GM21515 (cell line): ENCODE results near the gene PINK1.
"Not testable (repeated sequence)": the region's sequence is repeated elsewhere in the genome, so short reads cannot be mapped to it uniquely, and the experiment has no call there.

ENCODE experiments used
- ATAC-seq: cut with Tn5 transposase; IDR thresholded peaks from one replicate; pipeline ENCODE4 v1.9.1; 2021; ENCODE audit not compliant: unreplicated experiment

PINK1 gene

DNA sequence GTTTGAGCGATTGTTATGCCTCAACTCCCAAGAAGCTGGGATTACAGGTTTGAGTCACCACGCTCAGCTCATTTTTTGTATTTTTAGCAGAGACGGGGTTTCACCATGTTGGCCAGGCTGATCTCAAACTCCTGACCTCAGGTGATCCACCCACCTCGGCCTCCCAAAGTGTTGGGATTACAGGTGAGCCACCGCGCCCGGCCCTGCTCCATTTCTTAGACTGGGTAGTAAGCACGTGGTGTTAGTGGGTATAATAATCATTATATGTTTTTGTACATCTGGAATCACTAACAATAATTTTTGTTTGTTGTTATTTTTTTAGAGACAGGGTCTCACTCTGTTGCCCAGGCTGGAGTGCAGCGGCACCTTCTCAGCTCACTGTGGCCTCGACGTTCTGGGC lies 40.4 kb downstream of the PINK1 start:
- not testable (repeated sequence) for ATAC-seq

DNA sequence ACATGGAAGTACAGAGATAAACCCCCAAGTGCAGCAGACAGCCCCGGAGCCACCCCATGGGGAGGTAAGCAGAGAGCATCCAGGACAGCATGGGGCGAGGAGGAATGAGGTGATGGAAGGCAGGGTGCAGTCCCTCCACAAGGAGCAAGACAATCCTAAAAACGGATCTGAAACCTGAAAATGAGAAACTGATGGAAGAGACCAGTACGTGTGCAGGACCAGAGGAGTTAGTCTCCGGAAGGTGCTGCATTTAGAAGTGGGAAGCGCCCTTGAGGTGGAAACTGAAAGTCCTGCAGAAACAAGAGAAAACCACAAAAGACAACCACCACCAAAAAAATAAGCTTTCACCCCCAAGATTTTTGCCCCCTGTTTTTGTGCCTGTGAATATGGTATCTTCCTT lies 45.3 kb downstream of the PINK1 start:
- ATAC-seq: peak; percentile 64

DNA sequence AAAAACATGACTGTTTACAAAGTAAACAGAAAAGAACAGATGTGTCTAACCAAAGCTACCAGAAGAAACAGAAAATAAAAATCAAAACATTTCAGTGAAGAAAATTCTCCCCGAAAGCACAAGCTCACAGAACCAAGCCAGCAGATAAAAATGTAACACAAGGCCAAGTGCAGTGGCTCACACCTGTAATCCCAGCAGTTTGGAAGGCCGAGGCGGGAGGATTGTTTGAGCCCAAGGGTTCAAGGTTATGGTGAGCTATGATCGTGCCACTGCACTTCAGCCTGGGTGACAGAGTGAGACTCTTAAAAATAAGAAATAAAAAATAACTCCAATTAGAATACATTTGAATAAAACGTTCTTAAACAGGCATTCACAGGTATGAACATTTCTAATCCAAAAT lies 47.0 kb downstream of the PINK1 start:
- no peak for ATAC-seq

DNA sequence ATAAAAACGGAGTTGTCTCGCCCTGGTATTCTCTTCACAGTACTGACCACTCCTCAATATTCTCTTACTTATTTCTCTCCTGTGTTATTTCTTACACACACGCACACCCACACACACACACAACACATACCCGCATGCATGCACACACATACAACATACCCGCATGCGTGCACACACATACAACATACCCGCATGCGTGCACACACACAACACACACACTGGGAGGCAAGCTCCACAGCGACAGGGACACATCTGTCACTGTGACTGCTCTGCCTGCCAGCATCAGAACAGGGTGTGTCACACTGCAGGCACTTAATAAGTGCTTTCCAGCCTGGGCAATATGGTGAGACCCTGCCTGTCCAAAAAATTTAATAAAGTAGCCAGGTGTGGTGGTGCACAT lies 48.7 kb downstream of the PINK1 start:
- no peak for ATAC-seq

DNA sequence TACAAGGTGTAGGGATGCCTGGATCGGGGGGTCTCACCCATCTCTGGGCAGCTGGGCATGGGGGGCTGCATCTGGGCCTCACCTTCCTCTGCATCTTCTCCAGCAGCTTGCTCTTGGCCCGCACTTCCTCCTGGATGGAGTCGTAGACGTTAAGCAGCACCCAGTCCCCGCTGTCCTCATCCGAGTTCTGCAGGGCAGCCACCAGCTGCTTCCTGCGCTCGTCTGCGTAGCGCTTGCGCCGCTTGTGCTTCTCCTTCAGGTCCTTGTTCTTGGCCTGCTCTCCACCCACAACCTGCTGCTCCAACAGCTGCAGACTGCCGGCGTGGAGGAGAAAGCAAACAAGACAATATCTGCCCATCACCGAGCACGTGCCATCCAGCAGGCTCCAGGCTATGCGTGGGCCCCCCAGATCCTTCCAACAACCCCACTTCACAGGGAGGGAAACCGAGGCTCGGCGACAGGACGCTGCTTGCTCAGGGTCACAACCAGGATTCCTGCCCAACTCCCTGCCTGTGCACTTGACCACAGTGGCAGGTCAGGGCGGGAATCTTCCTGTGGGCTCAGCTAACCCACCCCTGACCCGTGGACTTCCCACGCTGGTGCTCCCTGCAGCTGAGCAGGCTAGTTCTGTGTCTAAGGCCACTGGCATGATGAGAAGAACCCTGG lies 49.4 kb downstream of the PINK1 start:
- ATAC-seq: no peak

DNA sequence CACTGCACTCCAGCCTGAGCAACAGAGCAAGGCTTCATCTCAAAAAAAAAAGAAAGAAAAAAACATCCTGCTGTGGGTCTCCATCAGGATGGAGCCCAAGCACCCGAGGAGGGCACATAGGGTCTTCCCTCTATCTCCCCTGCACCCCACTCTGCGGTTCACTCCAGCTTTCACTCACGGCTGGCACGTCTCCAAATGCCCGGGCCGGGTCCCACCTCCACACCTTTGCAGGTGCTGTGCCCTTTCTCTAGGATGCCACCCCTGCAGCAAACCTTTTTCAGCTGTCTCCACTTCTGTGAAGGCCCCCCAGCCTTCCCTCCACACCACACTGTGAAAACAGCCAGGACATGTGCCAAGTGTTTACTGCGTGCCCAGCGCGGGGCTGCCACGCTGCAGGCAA lies 50.4 kb downstream of the PINK1 start:
- no peak for ATAC-seq

DNA sequence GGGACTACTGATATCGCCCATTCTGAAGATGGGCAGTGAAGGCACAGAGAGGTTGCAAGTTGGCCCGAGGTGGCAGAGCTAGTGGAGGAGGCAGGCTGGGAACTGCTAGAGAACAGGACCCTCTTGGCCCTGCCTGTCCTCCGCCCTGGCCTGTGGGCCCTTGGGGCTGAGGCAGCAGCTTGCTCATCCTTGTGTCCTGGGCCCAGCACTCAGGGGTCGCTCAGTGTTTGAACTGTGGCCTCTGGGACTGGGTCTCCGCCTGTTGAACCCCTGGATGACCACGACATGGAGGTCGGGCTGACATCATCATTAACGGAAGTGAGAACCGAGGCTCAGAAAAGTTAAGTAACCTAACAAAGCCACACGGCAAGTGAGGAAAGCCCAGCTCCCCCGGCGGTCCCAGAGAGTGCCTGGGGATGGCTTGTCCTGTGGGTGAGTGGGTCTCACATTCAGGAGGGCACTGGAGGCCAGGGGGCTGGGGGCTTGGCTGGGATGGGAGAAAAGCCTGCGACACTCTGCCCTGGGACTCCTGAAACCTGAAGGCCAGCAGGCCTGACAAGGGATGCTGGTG lies 50.9 kb downstream of the PINK1 start:
- ATAC-seq: no peak

DNA sequence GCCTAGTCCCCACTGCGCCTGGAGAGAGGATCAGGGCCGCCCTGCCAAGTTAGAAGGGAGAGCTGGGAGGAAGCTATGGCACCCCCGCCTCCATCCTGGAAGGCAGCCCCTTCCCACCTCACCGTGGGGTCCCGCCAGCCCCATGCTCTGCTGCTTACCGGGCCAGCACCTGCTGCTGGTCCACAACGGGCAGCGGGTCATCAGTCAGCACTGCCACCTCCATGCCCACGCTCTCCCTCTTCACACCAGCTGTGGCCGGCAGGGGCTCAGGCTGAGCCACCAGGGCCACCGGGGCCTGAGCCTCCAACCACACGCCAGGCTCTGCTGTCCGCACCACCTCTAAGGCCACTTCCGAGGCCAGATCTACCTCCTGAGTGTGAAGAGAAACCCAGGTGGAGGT lies 51.4 kb downstream of the PINK1 start:
- ATAC-seq: no peak

DNA sequence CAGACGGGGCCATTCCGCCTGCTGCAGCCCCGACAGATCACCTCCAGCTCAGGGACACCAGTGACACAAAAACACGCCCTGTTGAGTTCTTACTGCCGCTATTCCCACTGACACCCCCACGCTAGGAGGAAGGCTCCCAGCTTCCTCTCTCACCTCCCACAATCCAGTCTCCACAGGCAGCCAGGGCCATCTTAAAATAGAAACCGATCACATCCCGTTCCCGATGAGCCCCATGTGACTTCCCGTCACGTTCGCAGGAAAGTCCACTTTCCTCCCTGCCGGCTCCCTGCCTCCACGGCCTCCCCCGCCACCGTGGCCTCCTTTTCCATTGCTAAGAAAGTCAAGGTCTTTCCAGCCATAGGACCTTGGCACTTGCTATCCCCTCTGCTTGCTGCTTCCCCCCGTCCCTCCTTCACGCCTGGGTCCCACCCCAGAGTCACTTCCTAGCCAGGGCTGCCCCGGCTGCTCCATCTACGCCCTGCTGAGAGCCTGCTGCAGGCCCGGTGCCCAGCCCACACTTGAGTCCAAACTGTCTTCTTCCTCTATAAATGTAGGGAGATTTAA lies 51.9 kb downstream of the PINK1 start:
- ATAC-seq: no peak

DNA sequence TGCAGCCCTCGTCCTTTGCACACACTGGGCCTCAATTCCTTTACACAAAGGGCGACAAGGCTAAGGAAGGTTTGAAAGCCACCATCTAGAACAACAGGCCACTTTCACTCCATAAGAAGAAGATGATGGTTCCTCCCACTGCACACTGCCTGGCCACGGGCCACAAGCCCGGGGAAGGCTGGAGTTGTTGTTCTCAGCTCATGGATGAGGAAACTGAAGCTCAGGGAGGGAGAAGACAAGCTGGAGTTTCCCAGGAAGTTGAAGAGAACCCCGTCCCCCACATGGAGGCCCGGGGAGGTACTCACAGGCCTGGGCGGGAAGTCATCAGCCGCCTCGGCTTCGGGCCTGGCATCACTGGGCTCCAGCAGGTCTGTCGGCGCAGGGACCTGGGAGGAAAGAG lies 52.5 kb downstream of the PINK1 start:
- ATAC-seq: no peak

DNA sequence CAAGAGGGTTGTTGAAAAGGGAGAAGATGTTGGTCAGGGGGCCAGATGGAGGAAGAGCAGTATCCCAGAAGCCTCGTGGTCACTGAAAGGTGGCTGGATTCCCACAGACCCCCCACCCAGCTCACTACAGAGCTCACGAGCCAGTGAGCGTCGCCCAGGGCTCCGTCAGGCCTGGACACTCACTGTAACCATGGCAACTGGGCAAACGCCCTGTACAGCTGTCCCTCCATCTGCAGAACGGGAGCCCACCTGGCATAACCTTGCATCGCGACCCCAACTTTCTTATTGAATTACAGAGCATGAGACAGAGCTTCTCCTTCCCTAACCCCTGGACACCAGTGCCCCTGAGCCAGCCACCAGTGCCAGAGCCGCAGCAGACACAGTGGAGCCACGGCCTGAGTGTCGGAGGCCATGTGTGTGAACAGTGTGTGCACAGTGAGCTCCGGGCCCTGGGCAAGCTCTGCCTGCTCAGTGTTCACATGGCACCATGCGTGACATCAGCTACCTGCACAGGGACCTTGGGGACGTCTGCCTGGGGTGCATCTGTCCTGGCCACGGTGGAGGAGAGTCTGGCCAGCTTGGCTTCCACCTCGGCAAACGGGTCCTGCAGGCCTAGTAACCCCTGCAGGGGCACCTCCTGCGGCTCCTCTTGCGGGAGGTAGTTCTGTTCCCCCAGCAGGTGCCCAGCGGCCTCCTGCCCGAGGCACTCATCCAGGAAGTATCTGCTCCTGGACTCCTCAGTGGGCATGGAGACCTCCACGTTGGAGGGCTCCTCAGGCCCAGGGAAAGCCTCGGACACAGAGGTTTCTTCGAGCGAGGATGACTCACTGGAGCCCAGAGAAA lies 53.8 kb downstream of the PINK1 start:
- ATAC-seq: no peak

DNA sequence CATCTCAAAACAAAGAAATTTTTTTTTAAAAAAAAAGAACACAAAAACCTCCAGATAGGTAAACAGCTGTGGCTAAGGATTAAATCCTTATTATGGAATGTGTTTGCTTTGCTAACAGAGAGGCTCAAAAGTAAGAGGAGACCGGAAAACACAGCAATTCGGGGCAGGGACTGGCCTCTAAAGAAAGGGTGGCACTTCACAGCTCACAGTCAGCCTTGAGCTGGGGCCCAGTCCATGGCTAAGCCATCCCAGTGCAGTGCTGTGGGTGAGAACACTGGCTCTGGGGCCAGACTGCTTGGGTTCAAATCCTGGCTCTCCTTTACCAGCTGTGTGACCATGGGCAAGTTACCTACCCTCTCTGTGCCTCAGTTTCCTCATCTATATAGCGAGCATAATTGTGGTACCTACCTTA lies 56.4 kb downstream of the PINK1 start:
- ATAC-seq: no peak

DNA sequence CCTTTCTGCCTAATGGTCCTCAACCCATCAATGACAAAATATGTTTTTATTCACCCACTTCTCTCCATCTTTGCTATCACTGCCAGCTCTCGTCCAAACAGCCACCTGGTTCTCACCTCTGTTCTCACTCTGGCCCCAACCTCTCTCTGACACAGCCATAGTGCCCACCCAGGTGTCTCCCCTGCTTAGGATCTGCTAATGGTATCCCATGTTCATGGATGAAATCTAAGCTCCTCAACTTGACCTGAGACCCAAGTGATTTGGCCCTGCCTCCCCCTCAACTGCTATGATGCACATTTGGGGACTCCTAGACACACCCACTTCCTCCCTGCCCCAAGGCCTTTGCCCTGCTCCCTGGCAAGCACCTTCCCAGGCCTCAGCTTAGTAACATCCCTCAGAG lies 58.6 kb downstream of the PINK1 start:
- ATAC-seq: no peak

DNA sequence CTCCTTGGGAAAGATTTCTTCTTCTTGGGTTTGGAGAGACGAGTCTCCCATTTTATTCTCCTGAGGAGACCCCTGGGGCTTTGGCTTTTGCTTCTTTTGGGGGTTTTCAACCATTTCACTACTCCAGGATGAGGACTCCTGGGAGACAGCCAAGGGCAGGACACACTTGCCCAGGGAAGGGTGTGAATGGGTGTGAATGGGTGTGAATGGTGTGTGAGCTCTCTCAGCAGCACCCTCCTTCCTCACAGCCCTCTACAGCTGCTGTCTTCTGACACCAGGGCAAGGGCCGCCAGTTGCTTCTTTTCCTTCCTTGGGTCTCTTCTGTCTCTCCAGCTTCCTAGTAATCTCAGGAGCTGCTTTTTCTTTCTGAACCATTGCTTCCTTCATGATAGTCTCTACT lies 60.4 kb downstream of the PINK1 start:
- ATAC-seq: no peak

DNA sequence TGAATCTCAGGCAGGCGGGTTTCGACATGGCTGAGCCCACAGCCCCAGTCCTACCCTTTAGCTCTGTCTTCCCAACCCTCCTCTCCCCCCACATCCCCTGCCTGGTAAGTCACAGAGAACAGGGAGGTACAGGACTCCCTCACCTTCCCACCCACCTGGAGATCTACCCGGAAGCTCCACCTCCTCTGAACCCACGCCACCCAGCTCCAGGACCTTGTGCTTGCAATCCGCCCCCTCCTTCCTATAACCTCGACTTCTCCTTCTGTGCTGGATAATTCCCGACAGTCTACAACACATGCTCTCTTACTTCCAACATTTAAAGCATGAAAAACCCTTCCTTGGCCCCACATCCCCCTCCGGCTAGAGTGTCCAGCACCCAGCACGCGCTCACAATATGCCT lies 62.3 kb downstream of the PINK1 start:
- ATAC-seq: no peak

DNA sequence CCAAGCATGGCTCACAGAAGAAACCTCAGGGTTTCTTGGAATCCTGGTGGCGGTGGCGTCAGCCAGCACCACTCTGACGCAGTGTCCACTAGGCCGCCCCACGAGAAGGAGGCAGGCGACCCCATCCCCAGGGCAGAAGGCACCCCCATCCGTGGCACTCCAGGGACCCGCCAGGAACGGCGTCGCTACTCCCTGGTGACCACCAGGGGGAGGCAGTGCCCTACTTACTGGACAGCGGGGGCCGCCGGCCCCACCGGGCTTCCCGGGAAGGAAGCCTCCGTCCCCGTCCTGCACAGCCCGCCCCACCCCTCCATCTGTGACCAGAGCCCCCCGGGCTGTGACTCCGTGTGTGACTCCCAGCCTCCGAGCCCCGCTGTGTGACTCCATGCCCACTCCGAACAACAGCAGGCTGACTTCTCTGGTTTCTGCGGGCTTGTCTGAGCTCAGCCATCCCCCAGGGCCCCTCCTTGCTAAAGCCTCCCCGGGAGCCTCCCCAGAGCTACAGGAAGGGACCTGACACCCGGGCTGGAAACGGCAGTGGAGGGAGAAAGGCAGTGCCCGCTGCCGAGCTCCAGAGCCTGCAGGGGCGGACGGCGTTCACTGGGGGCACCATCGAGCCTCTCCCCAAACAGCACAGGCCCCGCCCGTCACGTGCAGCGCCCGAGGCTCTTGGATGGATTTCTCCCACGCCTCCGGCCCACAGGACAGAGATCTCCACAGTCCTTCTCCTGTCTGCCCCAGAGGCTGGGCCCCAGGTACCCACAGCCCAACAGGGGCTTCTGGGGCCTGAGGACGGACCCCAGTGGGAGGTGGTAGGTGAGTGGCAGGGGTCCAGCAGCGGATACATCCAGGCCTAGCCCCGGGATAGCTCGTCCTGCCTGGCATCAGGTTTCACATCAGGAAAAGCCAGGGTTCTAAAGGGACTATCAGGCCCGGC lies 63.4 kb downstream of the PINK1 start:
- peak; percentile 61 for ATAC-seq

DNA sequence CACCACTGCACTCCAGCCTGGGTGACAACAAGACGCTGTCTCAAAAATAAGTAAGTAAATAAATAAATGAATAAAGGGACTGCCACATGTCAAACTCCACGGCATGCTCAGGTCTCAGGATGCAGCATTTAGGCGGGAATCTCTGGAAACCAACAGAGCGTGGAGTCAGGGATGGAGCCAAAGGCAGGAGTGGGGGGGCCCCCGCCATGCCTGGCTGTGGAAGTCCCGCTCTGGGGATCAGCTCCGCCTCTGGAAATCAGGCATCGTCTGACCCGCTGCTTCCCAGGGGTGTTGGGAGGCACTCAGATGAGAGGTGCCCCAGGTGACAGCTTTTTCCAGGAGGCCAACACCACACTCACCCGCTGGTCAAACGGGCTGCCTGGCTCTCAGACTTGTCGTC lies 64.3 kb downstream of the PINK1 start:
- ATAC-seq: no peak

DNA sequence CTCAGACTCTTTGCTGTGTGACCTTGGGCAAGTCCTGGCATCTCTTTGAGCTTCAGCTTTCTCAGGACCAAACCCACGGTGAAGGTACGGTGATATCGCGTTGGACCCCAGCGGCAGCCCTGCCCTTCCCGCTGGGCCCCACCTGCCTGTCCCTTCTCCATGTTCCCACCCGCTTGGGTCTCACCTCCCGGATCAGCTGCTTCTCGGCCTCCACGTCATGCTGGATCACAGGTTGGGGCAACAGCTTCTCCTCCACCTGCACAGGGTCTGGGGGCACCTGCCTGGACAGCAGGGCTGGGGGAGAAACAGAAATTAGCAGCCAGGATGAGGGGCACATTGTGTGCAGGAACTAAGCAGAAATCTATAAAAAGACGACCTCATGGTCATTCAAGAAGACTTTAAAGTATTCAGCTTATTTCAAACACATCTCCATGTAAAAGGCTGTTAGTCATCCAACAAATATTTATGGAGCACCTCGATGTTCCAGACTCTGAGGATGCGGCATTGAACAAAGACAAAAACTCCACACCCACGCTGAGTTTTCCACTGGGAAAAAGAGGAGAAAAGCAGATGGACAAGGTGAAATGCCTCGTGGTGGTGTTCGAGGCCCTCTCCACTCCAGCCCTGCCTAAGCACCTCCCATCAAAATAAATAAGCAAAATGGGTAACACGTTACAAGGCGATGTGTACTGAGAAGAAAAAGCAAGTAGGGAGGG lies 65.1 kb downstream of the PINK1 start:
- no peak for ATAC-seq

DNA sequence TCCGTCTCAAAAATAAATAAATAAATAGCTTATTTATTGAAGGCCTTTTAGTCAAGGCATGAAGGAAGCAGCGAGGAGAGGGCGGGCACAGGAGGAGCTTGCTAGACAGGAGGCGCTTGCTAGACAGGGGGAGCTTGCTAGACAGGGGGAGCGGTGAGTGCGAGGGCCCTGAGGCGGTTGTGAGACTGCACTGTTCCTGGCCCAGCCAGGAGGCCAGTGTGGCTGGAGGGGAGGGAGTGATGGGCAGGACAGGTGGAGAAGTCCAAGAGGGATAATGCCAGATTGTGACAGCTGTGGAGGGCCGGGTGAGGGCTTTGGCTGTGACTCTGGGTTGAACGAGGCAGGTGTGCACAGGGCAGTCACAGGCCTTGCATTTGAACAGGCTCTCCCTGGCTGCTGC lies 66.3 kb downstream of the PINK1 start:
- no peak for ATAC-seq

DNA sequence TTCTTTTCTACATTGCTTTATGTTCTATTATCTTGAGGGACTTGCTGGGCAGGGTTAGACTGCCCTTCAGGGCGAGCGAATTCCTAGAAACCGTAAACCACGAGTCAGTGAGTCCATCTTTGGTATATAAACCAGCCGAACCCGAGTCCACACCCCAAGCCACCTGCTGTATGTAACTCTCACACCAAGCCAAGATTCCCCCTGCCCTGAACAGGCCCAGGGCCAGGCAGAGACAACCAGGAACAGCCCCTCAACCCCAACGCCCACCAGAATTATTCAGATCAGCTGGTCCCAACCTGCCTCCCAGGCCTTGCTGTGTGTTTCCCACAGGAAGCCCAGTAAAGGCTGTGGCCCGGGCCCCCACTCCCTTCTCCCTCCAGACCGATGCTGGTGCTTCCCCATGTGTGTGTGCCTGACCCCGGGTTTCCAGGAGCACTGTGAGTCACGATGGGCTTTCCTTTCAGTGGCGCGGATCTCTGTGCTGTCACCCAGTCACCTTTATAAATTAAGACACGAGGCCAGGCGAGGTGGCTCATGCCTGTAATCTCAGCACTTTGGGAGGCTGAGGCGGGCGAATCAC lies 67.5 kb downstream of the PINK1 start:
- no peak for ATAC-seq
